A673 (cell line): ENCODE data around the gene ERVH48-1. TPM values are rescaled to one million over a fixed set of nuclear protein-coding genes. Genes with fewer than 3 reads are reported as not detected.

Experiments used
- BruUV-seq: library from RNA; stranded (reverse); fragments of 400-500 nt; replicated peaks from 2 replicates; lab custom pipeline; 2021; lab: Mats Ljungman, UMichigan
- CTCF ChIA-PET: fragments of 300-600 bp; sonication (Branson Sonifier 250); formaldehyde crosslinking; loops from one replicate; lab custom pipeline; 2022; ENCODE audit warnings: antibody characterized with exemption; lab: Charles Lee
- POLR2A ChIA-PET: fragments of 300-600 bp; sonication (Branson Sonifier 250); formaldehyde crosslinking; loops from one replicate; lab custom pipeline; 2022; ENCODE audit warnings: antibody characterized with exemption; ENCODE audit not compliant: low non-redundant PET; lab: Charles Lee
- DNase-seq: peaks from one replicate; pipeline ENCODE4 v3.0.0-alpha.2; 2015; ENCODE audit warnings: low spot score
- H3K27ac ChIP-seq: fragments of 200-600 bp; sonication (generic); 2 replicates; pipeline ENCODE4 v1.5.1; 2016; ENCODE audit warnings: mixed run types, low read depth, mild to moderate bottlenecking, mixed read lengths, antibody characterized with exemption, low read length; ENCODE audit not compliant: poor library complexity, severe bottlenecking
- H3K27me3 ChIP-seq: fragments of 200-600 bp; sonication (generic); replicated peaks from 2 replicates; pipeline ENCODE4 v1.6.1; 2017; ENCODE audit warnings: mixed run types, low read depth, mild to moderate bottlenecking, mixed read lengths, antibody characterized with exemption, low read length; ENCODE audit not compliant: insufficient read depth, poor library complexity
- H3K36me3 ChIP-seq: fragments of 200-600 bp; sonication (generic); 2 replicates; pipeline ENCODE4 v1.6.1; 2016; ENCODE audit warnings: mixed run types, mild to moderate bottlenecking, mixed read lengths, antibody characterized with exemption, low read length; ENCODE audit not compliant: insufficient read depth, poor library complexity, severe bottlenecking
- H3K4me1 ChIP-seq: fragments of 200-600 bp; sonication (generic); 2 replicates; pipeline ENCODE4 v1.6.1; 2017; ENCODE audit warnings: mixed run types, mild to moderate bottlenecking, mixed read lengths, antibody characterized with exemption, low read length; ENCODE audit not compliant: insufficient read depth, poor library complexity, severe bottlenecking
- H3K4me3 ChIP-seq: fragments of 200-600 bp; sonication (generic); 2 replicates; pipeline ENCODE4 v1.5.1; 2016; ENCODE audit warnings: low read depth, mixed run types, mild to moderate bottlenecking, mixed read lengths, low read length; ENCODE audit not compliant: poor library complexity, severe bottlenecking
- H3K9me3 ChIP-seq: fragments of 200-600 bp; sonication (generic); 2 replicates; pipeline ENCODE4 v1.6.1; 2016; ENCODE audit warnings: mixed run types, low read depth, mild to moderate bottlenecking, mixed read lengths, antibody characterized with exemption, low read length; ENCODE audit not compliant: poor library complexity, severe bottlenecking
- EZH2 ChIP-seq: fragments of 200-600 bp; sonication (generic); IDR thresholded peaks from 2 replicates; pipeline ENCODE4 v1.6.1; 2017; ENCODE audit warnings: borderline replicate concordance, low read depth, mild to moderate bottlenecking, mixed read lengths, antibody characterized with exemption, low read length; ENCODE audit not compliant: poor library complexity, severe bottlenecking
- intact Hi-C: fragments of 100-400 bp; cut with micrococcal nuclease; formaldehyde crosslinking; loops from one replicate; pipeline ENCODE4 v1.10.0; 2022; ENCODE audit not compliant: unreplicated experiment
- total RNA-seq: library from RNA; stranded (reverse); gene quantifications from 2 replicates; pipeline ENCODE4 v1.2.3, GENCODE V29; 2021
- TF ChIP-seq, protein P1 (sequence below): fragments of 300-800, 200-600 bp; sonication (generic); conservative IDR thresholded peaks from 2 replicates; pipeline ENCODE4 v1.5.1; 2017; ENCODE audit warnings: low read depth, mild to moderate bottlenecking, antibody characterized with exemption, low read length, moderate library complexity, mixed read lengths

ERVH48-1 gene
- total RNA-seq, 1 experiment from 2014 or later, result 0.34 TPM

DNA sequence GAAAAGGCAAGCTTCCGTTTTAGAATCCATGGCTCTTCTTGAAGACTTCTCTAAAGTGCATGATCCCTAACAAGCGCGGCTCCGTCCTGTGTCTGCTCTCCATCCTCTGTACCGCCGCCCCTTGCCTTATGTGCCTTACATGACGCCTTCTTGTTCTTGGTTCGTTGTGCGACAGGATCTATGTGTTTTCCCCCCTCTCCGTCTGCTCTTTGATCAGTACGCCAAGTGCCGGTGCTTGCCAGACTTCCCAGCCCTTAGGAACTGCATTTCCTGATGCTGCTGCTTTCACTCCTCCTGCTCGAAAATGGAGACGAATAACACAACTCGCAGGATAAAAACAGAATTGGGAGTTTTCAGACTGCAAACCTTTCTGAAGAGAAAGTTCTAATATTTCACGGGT, 19.2 kb downstream of the ERVH48-1 start:
- ChIA-PET POLR2A (no interaction called here), CTCF (no interaction called here)
- intact Hi-C loops, result no loop called here
- TF ChIP-seq EZH2, result no peak
- TF ChIP-seq, protein P1, sequence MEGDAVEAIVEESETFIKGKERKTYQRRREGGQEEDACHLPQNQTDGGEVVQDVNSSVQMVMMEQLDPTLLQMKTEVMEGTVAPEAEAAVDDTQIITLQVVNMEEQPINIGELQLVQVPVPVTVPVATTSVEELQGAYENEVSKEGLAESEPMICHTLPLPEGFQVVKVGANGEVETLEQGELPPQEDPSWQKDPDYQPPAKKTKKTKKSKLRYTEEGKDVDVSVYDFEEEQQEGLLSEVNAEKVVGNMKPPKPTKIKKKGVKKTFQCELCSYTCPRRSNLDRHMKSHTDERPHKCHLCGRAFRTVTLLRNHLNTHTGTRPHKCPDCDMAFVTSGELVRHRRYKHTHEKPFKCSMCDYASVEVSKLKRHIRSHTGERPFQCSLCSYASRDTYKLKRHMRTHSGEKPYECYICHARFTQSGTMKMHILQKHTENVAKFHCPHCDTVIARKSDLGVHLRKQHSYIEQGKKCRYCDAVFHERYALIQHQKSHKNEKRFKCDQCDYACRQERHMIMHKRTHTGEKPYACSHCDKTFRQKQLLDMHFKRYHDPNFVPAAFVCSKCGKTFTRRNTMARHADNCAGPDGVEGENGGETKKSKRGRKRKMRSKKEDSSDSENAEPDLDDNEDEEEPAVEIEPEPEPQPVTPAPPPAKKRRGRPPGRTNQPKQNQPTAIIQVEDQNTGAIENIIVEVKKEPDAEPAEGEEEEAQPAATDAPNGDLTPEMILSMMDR, result no peak
- Histone ChIP-seq H3K27me3 (no peaks in the 10 kb centered on the region), H3K27ac (no peak overlapping the region), H3K4me3 (no peak overlapping the region), H3K4me1 (no peaks in the 10 kb centered on the region), H3K9me3 (no peaks in the 10 kb centered on the region), H3K36me3 (peaks cover 53% of the 10 kb centered on the region)
- DNase-seq, result no peak
- BruUV-seq, result no TSS peak

DNA sequence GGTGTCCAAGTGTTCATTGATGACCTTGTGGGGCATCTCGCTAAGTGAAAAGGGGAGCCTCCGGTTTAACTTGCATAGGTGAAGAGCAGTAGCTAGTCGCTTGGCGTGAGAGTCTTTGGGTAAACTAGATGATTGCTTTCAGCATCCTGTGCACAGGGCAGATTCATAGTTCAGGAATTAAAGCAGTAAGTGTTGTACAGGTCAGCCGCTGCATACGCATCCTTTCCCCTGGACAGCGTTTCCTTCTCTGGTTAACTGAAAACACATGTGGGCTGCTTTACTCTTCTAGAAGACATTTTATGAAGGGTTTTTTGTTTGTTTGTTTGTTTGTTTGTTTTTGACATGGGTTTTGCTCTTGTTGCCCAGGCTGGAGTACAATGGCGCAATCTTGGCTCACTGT, 20.2 kb downstream of the ERVH48-1 start:
- intact Hi-C loops, result no loop called here

DNA sequence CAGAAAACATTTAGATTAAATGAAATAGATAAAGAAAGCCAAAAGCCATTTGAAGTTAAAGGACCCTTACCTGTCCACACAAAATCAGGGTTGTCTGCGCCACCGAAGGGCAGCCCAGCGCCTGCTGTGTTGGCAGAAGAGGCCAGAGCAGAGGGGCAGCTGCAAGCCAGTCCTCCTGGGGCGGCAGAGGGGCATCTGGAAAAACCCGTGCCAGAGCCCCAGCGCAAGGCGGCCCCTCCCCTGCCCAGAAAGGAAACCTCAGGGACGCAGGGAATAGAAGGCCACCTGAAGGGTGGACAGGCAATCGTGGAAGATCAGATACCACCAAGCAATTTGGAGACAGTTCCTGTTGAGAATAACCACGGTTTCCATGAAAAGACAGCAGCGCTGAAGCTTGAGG, 21.6 kb downstream of the ERVH48-1 start:
- no peaks in the 10 kb centered on the region for H3K9me3 ChIP-seq
- BruUV-seq, result TSS peak; percentile 23
- no peaks in the 10 kb centered on the region for H3K4me1 ChIP-seq
- no peaks in the 10 kb centered on the region for H3K27me3 ChIP-seq
- CTCF ChIA-PET, result no interaction called here
- no peak overlapping the region for H3K4me3 ChIP-seq
- H3K36me3 ChIP-seq, result peaks cover 44% of the 10 kb centered on the region
- H3K27ac ChIP-seq, result no peak overlapping the region
- POLR2A ChIA-PET, result no interaction called here
- TF ChIP-seq, protein P1, result no peak
- TF ChIP-seq EZH2, result no peak
- intact Hi-C loops, result no loop called here
- DNase-seq, result no peak

More for the DNA sequence above, 20.2 kb downstream of the ERVH48-1 start:
- TF ChIP-seq, protein P1, result no peak
- TF ChIP-seq EZH2, result no peak
- Histone ChIP-seq H3K4me1 (no peaks in the 10 kb centered on the region), H3K4me3 (no peak overlapping the region), H3K9me3 (no peaks in the 10 kb centered on the region), H3K36me3 (peaks cover 49% of the 10 kb centered on the region), H3K27ac (no peak overlapping the region), H3K27me3 (no peaks in the 10 kb centered on the region)
- POLR2A ChIA-PET, result no interaction called here
- DNase-seq, result no peak
- BruUV-seq, result no TSS peak
- CTCF ChIA-PET, result no interaction called here
